ENCODE data around the gene ABHD6. TPM values are rescaled to one million over a fixed set of nuclear protein-coding genes. Genes with fewer than 3 reads are reported as not detected.

ABHD6 gene
- total RNA-seq, 1 donor from 2014 or later: 7.7 TPM

GRCh38 chr3:58291671-58292338 lies 54.2 kb downstream of the ABHD6 start:
- DNase-seq (ENCODE audit: low read depth): no peak
- no peak for TF ChIP-seq CTCF (IDR thresholded peaks at IDR 0.05; ENCODE audit: insufficient read depth, low read length, poor library complexity, severe bottlenecking)
- Histone ChIP-seq H3K27me3 (ENCODE audit: control insufficient read depth, insufficient read depth, low read length) (no peaks in the 10 kb centered on the region), H3K4me3 (ENCODE audit: low read depth, low read length) (no peak overlapping the region), H3K36me3 (ENCODE audit: control insufficient read depth, insufficient read depth, low read length) (no peaks in the 10 kb centered on the region)

GRCh38 chr3:58292866-58293265 lies 55.3 kb downstream of the ABHD6 start:
- no peak for TF ChIP-seq CTCF (IDR thresholded peaks at IDR 0.05; ENCODE audit: insufficient read depth, low read length, poor library complexity, severe bottlenecking)
- Histone ChIP-seq H3K4me3 (ENCODE audit: low read depth, low read length) (no peak overlapping the region), H3K36me3 (ENCODE audit: control insufficient read depth, insufficient read depth, low read length) (no peaks in the 10 kb centered on the region), H3K27me3 (ENCODE audit: control insufficient read depth, insufficient read depth, low read length) (no peaks in the 10 kb centered on the region)
- no peak for DNase-seq (ENCODE audit: low read depth)

GRCh38 chr3:58293516-58293915 lies 55.9 kb downstream of the ABHD6 start:
- DNase-seq (ENCODE audit: low read depth): no peak
- Histone ChIP-seq H3K27me3 (ENCODE audit: control insufficient read depth, insufficient read depth, low read length) (no peaks in the 10 kb centered on the region), H3K4me3 (ENCODE audit: low read depth, low read length) (no peak overlapping the region), H3K36me3 (ENCODE audit: control insufficient read depth, insufficient read depth, low read length) (no peaks in the 10 kb centered on the region)
- no peak for TF ChIP-seq CTCF (IDR thresholded peaks at IDR 0.05; ENCODE audit: insufficient read depth, low read length, poor library complexity, severe bottlenecking)

- H3K4me3 ChIP-seq (ENCODE audit: low read depth, low read length): no peak overlapping the region
Observed at GRCh38 chr3:58296269-58296668, 58.7 kb downstream of the ABHD6 start.

GRCh38 chr3:58296843-58297242 lies 59.3 kb downstream of the ABHD6 start:
- TF ChIP-seq CTCF (IDR thresholded peaks at IDR 0.05; ENCODE audit: insufficient read depth, low read length, poor library complexity, severe bottlenecking): no peak
- no peaks in the 10 kb centered on the region for H3K36me3 ChIP-seq (ENCODE audit: control insufficient read depth, insufficient read depth, low read length)
- H3K27me3 ChIP-seq (ENCODE audit: control insufficient read depth, insufficient read depth, low read length): peaks cover 6% of the 10 kb centered on the region
- DNase-seq (ENCODE audit: low read depth): no peak
- H3K4me3 ChIP-seq (ENCODE audit: low read depth, low read length): no peak overlapping the region

More at GRCh38 chr3:58296269-58296668, 58.7 kb downstream of the ABHD6 start:
- peaks cover 4% of the 10 kb centered on the region for H3K27me3 ChIP-seq (ENCODE audit: control insufficient read depth, insufficient read depth, low read length)
- no peak for TF ChIP-seq CTCF (IDR thresholded peaks at IDR 0.05; ENCODE audit: insufficient read depth, low read length, poor library complexity, severe bottlenecking)
- DNase-seq (ENCODE audit: low read depth): no peak
- no peaks in the 10 kb centered on the region for H3K36me3 ChIP-seq (ENCODE audit: control insufficient read depth, insufficient read depth, low read length)

GRCh38 chr3:58298190-58298589 lies 60.6 kb downstream of the ABHD6 start:
- H3K4me3 ChIP-seq (ENCODE audit: low read depth, low read length): no peak overlapping the region
- no peak for DNase-seq (ENCODE audit: low read depth)
- H3K36me3 ChIP-seq (ENCODE audit: control insufficient read depth, insufficient read depth, low read length): no peaks in the 10 kb centered on the region
- H3K27me3 ChIP-seq (ENCODE audit: control insufficient read depth, insufficient read depth, low read length): peaks cover 6% of the 10 kb centered on the region
- TF ChIP-seq CTCF (IDR thresholded peaks at IDR 0.05; ENCODE audit: insufficient read depth, low read length, poor library complexity, severe bottlenecking): no peak
